H1 (cell line): ENCODE data around the gene ARHGEF16. TPM values are rescaled to one million over a fixed set of nuclear protein-coding genes. Genes with fewer than 3 reads are reported as not detected.

Experiments used
- CTCF ChIA-PET: fragments of 300-600 bp; sonication (Branson Sonifier 250); formaldehyde crosslinking; loops from one replicate; lab custom pipeline; 2021; ENCODE audit not compliant: partially characterized antibody; lab: Charles Lee
- POLR2A ChIA-PET: fragments of 300-600 bp; sonication (Branson Sonifier 250); formaldehyde crosslinking; loops from one replicate; lab custom pipeline; 2021; ENCODE audit warnings: inconsistent platforms; ENCODE audit not compliant: partially characterized antibody; lab: Charles Lee
- DNase-seq, 2 experiments: peaks; one replicate each; pipeline versions ENCODE4 v3.0.0 to v3.0.0-alpha.2; 2010 to 2022; ENCODE audit warnings: low spot score in 2 of 2, low read depth in 1 of 2, mixed read lengths in 1 of 2
- FAIRE-seq: peaks from 2 replicates; lab custom pipeline; 2011; peaks lifted over from hg19 to GRCh38; lab: Jason Lieb, UNC
- H2AFZ ChIP-seq: 2 replicates; pipeline ENCODE4 v1.8.1; 2012; ENCODE audit warnings: low read length, inconsistent platforms
- H2AK5ac ChIP-seq: 2 replicates; pipeline ENCODE4 v1.6.1; 2013; ENCODE audit warnings: low read depth, low read length
- H2BK120ac ChIP-seq: replicated peaks from 2 replicates; pipeline ENCODE3; 2013; ENCODE audit warnings: low read depth, low read length, inconsistent platforms
- H2BK12ac ChIP-seq: 2 replicates; pipeline ENCODE4 v1.6.1; 2013; ENCODE audit warnings: low read depth, low read length
- H2BK15ac ChIP-seq: 2 replicates; pipeline ENCODE4 v1.6.1; 2013; ENCODE audit warnings: low read length
- H2BK20ac ChIP-seq: 2 replicates; pipeline ENCODE4 v1.6.1; 2013; ENCODE audit warnings: low read length
- H2BK5ac ChIP-seq: 2 replicates; pipeline ENCODE4 v1.6.1; 2013; ENCODE audit warnings: low read depth, low read length
- H3K14ac ChIP-seq: 2 replicates; pipeline ENCODE4 v1.6.1; 2013; ENCODE audit warnings: inconsistent platforms; ENCODE audit not compliant: insufficient read length
- H3K18ac ChIP-seq: 2 replicates; pipeline ENCODE4 v1.6.1; 2013; ENCODE audit warnings: low read length; ENCODE audit errors: extremely low read depth
- H3K23ac ChIP-seq: 2 replicates; pipeline ENCODE4 v1.6.1; 2013; ENCODE audit warnings: inconsistent platforms; ENCODE audit not compliant: insufficient read length
- H3K23me2 ChIP-seq: 2 replicates; pipeline ENCODE4 v1.6.1; 2013; ENCODE audit warnings: low read depth, low read length
- H3K27ac ChIP-seq: 2 replicates; pipeline ENCODE4 v1.6.1; 2011; ENCODE audit warnings: low read depth, low read length, inconsistent platforms
- H3K27me3 ChIP-seq, 4 experiments: replicated peaks in 1 of 4; 1 replicate in 1 of 4; 2 replicates in 3 of 4; pipeline versions ENCODE4 v1.6.1 to v1.8.1; 2011 to 2013; ENCODE audit warnings: low read length in 3 of 4, mild to moderate bottlenecking in 3 of 4, inconsistent platforms in 2 of 4, mixed read lengths in 2 of 4, moderate library complexity in 1 of 4; ENCODE audit not compliant: control insufficient read depth in 3 of 4, insufficient read depth in 3 of 4; ENCODE audit errors: extremely low read depth in 1 of 4
- H3K36me3 ChIP-seq, 4 experiments: 2 replicates each; pipeline versions ENCODE4 v1.6.1 to v1.8.1; 2011 to 2013; ENCODE audit warnings: mild to moderate bottlenecking in 4 of 4, low read length in 3 of 4, moderate library complexity in 2 of 4, control low read depth in 1 of 4, inconsistent platforms in 1 of 4; ENCODE audit not compliant: insufficient read depth in 4 of 4, control insufficient read depth in 2 of 4
- H3K4ac ChIP-seq: replicated peaks from 2 replicates; pipeline ENCODE3; 2013; ENCODE audit warnings: low read length, low read depth, mixed read lengths, inconsistent platforms; ENCODE audit not compliant: insufficient read length
- H3K4me1 ChIP-seq, 4 experiments: replicated peaks in 1 of 4; 1 replicate in 1 of 4; 2 replicates in 3 of 4; pipeline versions ENCODE4 v1.6.1 to v1.8.1; 2011 to 2013; ENCODE audit warnings: low read length in 3 of 4, inconsistent platforms in 2 of 4, mixed read lengths in 1 of 4; ENCODE audit not compliant: insufficient read depth in 4 of 4, control insufficient read depth in 3 of 4
- H3K4me2 ChIP-seq, 2 experiments: 2 replicates each; pipeline versions ENCODE4 v1.6.1 to v1.8.1; 2011 to 2013; ENCODE audit warnings: low read depth in 2 of 2, low read length in 2 of 2, control low read depth in 1 of 2, inconsistent platforms in 1 of 2, mild to moderate bottlenecking in 1 of 2; ENCODE audit not compliant: insufficient read depth in 1 of 2
- H3K4me3 ChIP-seq, 4 experiments: fragments of 200-600, 300-600 bp in 1 of 4; sonication (generic), shearing (Covaris generic), sonication (Bioruptor Twin) in 1 of 4; 2 replicates each; pipeline versions ENCODE4 v1.5.1 to v1.8.1; 2011 to 2016; ENCODE audit warnings: low read length in 4 of 4, low read depth in 3 of 4, control low read depth in 2 of 4, inconsistent platforms in 2 of 4, mild to moderate bottlenecking in 2 of 4, mixed read lengths in 1 of 4, moderate library complexity in 1 of 4; ENCODE audit not compliant: insufficient read depth in 2 of 4; ENCODE audit errors: extremely low read depth in 1 of 4
- H3K56ac ChIP-seq: replicated peaks from 2 replicates; pipeline ENCODE3; 2013; ENCODE audit warnings: low read depth, mild to moderate bottlenecking, mixed read lengths, low read length, inconsistent platforms; ENCODE audit not compliant: insufficient read length
- H3K79me1 ChIP-seq: 2 replicates; pipeline ENCODE4 v1.6.1; 2013; ENCODE audit warnings: low read depth, low read length, control low read depth
- H3K79me2 ChIP-seq, 2 experiments: 2 replicates each; pipeline versions ENCODE4 v1.6.1 to v1.8.1; 2012 to 2013; ENCODE audit warnings: low read length in 2 of 2, mild to moderate bottlenecking in 2 of 2, inconsistent platforms in 1 of 2; ENCODE audit not compliant: insufficient read depth in 2 of 2, control insufficient read depth in 1 of 2
- H3K9ac ChIP-seq, 4 experiments: replicated peaks in 1 of 4; 1 replicate in 1 of 4; 2 replicates in 3 of 4; pipeline versions ENCODE4 v1.6.1 to v1.8.1; 2011 to 2013; ENCODE audit warnings: low read depth in 3 of 4, low read length in 3 of 4, control low read depth in 2 of 4, mild to moderate bottlenecking in 2 of 4, moderate library complexity in 2 of 4, inconsistent platforms in 1 of 4; ENCODE audit errors: extremely low read depth in 1 of 4
- H3K9me3 ChIP-seq, 2 experiments: 2 replicates each; pipeline versions ENCODE4 v1.6.1 to v1.8.1; 2012 to 2013; ENCODE audit warnings: mild to moderate bottlenecking in 2 of 2, moderate library complexity in 2 of 2, control low read depth in 1 of 2, inconsistent platforms in 1 of 2, low read depth in 1 of 2, low read length in 1 of 2, mixed read lengths in 1 of 2; ENCODE audit not compliant: insufficient read depth in 2 of 2
- H4K20me1 ChIP-seq, 2 experiments: replicated peaks in 1 of 2; 2 replicates each; pipeline versions ENCODE3 to v1.8.1; 2011 to 2013; ENCODE audit warnings: inconsistent platforms in 2 of 2, low read length in 2 of 2, mild to moderate bottlenecking in 1 of 2; ENCODE audit not compliant: insufficient read depth in 2 of 2, control insufficient read depth in 1 of 2
- H4K5ac ChIP-seq: 2 replicates; pipeline ENCODE4 v1.6.1; 2013; ENCODE audit warnings: low read length, low read depth, mixed read lengths, inconsistent platforms; ENCODE audit not compliant: insufficient read length
- H4K8ac ChIP-seq: 2 replicates; pipeline ENCODE4 v1.8.0; 2013; ENCODE audit warnings: mild to moderate bottlenecking, moderate library complexity, low read length, inconsistent platforms; ENCODE audit not compliant: insufficient read depth; ENCODE audit errors: extremely low read depth
- H4K91ac ChIP-seq: replicated peaks from 2 replicates; pipeline ENCODE3; 2013; ENCODE audit warnings: low read length, mixed read lengths, inconsistent platforms; ENCODE audit not compliant: insufficient read length
- WGBS, 2 experiments: shearing (Covaris generic) in 1 of 2; methylation state at CpG; one replicate each; pipeline versions ENCODE4 v1.1.6 to v1.1.7; 2013 to 2015; ENCODE audit warnings: low lambda C conversion rate in 2 of 2, mixed read lengths in 2 of 2, inconsistent platforms in 1 of 2, low coverage in 1 of 2, missing lambda C conversion rate in 1 of 2; ENCODE audit not compliant: insufficient replicate concordance in 2 of 2, insufficient coverage in 1 of 2, insufficient read length in 1 of 2; ENCODE audit errors: extremely low coverage in 1 of 2, missing lambda C conversion rate in 1 of 2; 5-methylcytosine and 5-hydroxymethylcytosine counted together
- polyA plus RNA-seq, 7 experiments: library from polyadenylated mRNA; depleted of rRNA in 3 of 7; stranded (reverse) in 5 of 7; unstranded in 2 of 7; fragments of >200 nt in 5 of 7; fragments of 200-250 nt in 2 of 7; gene quantifications; 1 replicate in 5 of 7; 2 replicates in 1 of 7; 4 replicates in 1 of 7; pipeline versions ENCODE4 v1.2.1 to v1.2.3, GENCODE V29; 2011 to 2013; ENCODE audit warnings: missing spikeins in 2 of 7, mixed read lengths in 2 of 7
- total RNA-seq: library from RNA; stranded (reverse); fragmentation: NEBNext Ultra II Directional; extraction: Animal tissue kit (Norgen Biotek cat#: 25700); gene quantifications from 2 replicates; pipeline ENCODE4 v1.2.1, GENCODE V29; 2021

Gene ARHGEF16
- total and polyA plus RNA-seq, 2 of the 8 experiments (the other 6 are each of a cell fraction or from before 2014, with no cell fraction given), result 18.3 to 20.7 TPM

GRCh38 chr1:3466366-3467075 is 12.1 kb downstream of the ARHGEF16 start:
- no peak overlapping the region for H2AK5ac ChIP-seq
- H3K23me2 ChIP-seq, result peaks cover 5% of the 10 kb centered on the region; the same call in 1 of the 2 replicates
- H3K4ac ChIP-seq, result no peak overlapping the region
- H3K79me2 ChIP-seq, result no peaks in the 10 kb centered on the region
- H3K36me3 ChIP-seq, result peaks cover 0 to 4% (median 0%) of the 10 kb centered on the region in 4 experiments; a peak in 1 of 8 replicates
- no peak overlapping the region for H2BK5ac ChIP-seq
- peaks cover 0 to 13% (median 9%) of the 10 kb centered on the region in 4 experiments; a peak in 6 of 7 replicates for H3K4me1 ChIP-seq
- 93% methylated on average over 16 of the region's 16 CpGs; no CpG with 5 or more reads in 1 of the 2 experiments for whole genome bisulfite sequencing, 2 experiments
- FAIRE-seq (no peak), DNase-seq (no peak)
- H3K79me1 ChIP-seq, result no peaks in the 10 kb centered on the region; the same call in 1 of the 2 replicates
- H3K18ac ChIP-seq, result no peak overlapping the region
- no peak overlapping the region for H2BK12ac ChIP-seq
- no peak overlapping the region for H2BK120ac ChIP-seq
- H3K9ac ChIP-seq, result no peak overlapping the region
- no peak overlapping the region for H2BK15ac ChIP-seq
- peaks cover 0 to 10% of the 10 kb centered on the region in 2 experiments for H4K20me1 ChIP-seq
- no peak overlapping the region for H3K4me3 ChIP-seq
- H3K9me3 ChIP-seq, result no peaks in the 10 kb centered on the region
- H3K14ac ChIP-seq, result no peak overlapping the region
- H3K56ac ChIP-seq, result no peak overlapping the region
- H3K23ac ChIP-seq, result no peak overlapping the region
- no peak overlapping the region for H3K27ac ChIP-seq
- H4K8ac ChIP-seq, result no peak overlapping the region
- ChIA-PET POLR2A (no interaction called here), CTCF (interaction anchor here (1.0 to 3.7 kb wide), 4 partner anchors 14 to 154 kb away, joined by 3 to 12 read pairs (median 3); no protein-coding TSS in a partner anchor)
- no peaks in the 10 kb centered on the region for H3K27me3 ChIP-seq
- H2AFZ ChIP-seq, result no peak overlapping the region
- no peak overlapping the region for H4K5ac ChIP-seq
- H4K91ac ChIP-seq, result no peak overlapping the region
- H2BK20ac ChIP-seq, result no peak overlapping the region
- no peak overlapping the region for H3K4me2 ChIP-seq
